Lower leg skin (tissue), 4 donors: Measurements from ENCODE around the gene TRPM3. TPM values are rescaled to one million over a fixed set of nuclear protein-coding genes. Genes with fewer than 3 reads are reported as not detected.

Experiments used
- DNase-seq, 2 donors: peaks; one replicate each; pipeline ENCODE4 v3.0.0-alpha.2; 2019; ENCODE audit warnings: low spot score in 2 of 2
- H3K4me3 ChIP-seq: fragments of 200-600 bp; sonication (generic); 2 replicates; pipeline ENCODE4 v1.5.1; 2017; ENCODE audit warnings: mild to moderate bottlenecking, low read depth; ENCODE audit not compliant: poor library complexity, severe bottlenecking
- POLR2A ChIP-seq, 2 donors: fragments of 450-650 bp; IDR thresholded peaks; one replicate each; pipeline ENCODE4 v1.6.1; 2016 to 2017; ENCODE audit warnings: antibody characterized with exemption in 2 of 2, mild to moderate bottlenecking in 1 of 2, moderate library complexity in 1 of 2
- WGBS, 2 donors: methylation state at CpG; one replicate each; pipeline ENCODE4 v1.1.5; 2018; 5-methylcytosine and 5-hydroxymethylcytosine counted together
- intact Hi-C: fragments of 100-400 bp; cut with DNase I; formaldehyde crosslinking; loops from one replicate; pipeline ENCODE4 v1.15.0; 2023; ENCODE audit warnings: low total_unique reads
- total RNA-seq, 4 donors: library from RNA; depleted of rRNA; stranded (reverse); fragments of >200 nt; gene quantifications; one replicate each; pipeline ENCODE4 v1.1.0, GENCODE V29; 2016
- TF ChIP-seq, protein P1 (sequence below), 3 donors: fragments of 450-650 bp; IDR thresholded peaks; one replicate each; pipeline ENCODE4 v1.5.1; 2016; ENCODE audit warnings: antibody characterized with exemption in 3 of 3, mild to moderate bottlenecking in 3 of 3, moderate library complexity in 2 of 3

The TRPM3 gene
- total RNA-seq, 4 donors from 2014 or later, result 0.10 to 0.29 TPM; not detected in 2

GRCh38 chr9:70553707-70554673 is 567.4 kb downstream of the TRPM3 start:
- DNase-seq, result no peak
- TF ChIP-seq POLR2A (IDR thresholded peaks at IDR 0.05), result no peak
- TF ChIP-seq, protein P1, sequence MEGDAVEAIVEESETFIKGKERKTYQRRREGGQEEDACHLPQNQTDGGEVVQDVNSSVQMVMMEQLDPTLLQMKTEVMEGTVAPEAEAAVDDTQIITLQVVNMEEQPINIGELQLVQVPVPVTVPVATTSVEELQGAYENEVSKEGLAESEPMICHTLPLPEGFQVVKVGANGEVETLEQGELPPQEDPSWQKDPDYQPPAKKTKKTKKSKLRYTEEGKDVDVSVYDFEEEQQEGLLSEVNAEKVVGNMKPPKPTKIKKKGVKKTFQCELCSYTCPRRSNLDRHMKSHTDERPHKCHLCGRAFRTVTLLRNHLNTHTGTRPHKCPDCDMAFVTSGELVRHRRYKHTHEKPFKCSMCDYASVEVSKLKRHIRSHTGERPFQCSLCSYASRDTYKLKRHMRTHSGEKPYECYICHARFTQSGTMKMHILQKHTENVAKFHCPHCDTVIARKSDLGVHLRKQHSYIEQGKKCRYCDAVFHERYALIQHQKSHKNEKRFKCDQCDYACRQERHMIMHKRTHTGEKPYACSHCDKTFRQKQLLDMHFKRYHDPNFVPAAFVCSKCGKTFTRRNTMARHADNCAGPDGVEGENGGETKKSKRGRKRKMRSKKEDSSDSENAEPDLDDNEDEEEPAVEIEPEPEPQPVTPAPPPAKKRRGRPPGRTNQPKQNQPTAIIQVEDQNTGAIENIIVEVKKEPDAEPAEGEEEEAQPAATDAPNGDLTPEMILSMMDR (IDR thresholded peaks at IDR 0.05), result no peak
- intact Hi-C loops, result no loop called here
- no peak overlapping the region for H3K4me3 ChIP-seq
- 36 to 46% methylated on average over 12 of the region's 12 CpGs for WGBS, 2 donors

DNA sequence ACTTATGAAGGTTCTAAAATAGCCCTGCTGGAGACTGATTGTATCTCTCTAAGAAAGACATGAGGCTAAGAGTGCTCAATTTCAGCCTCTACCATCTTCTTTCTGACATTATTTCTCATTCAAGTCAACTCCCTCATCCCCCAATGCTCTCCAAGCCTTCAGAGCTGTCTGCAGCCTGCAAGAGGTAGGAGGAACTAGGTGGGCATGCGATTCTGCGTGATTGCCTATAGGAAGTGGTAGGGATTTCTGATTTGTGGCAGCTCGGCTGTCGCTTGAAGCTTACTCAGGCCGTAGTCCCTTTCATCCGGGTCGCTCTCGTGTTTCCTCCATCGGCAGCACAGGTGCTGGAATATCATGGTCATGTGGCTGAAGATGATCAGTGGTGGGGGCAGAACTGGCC is 568.9 kb downstream of the TRPM3 start:
- DNase-seq, result no peak
- WGBS, 2 donors, result 84 to 98% methylated on average over 9 of the region's 9 CpGs
- TF ChIP-seq, protein P1 (IDR thresholded peaks at IDR 0.05), result no peak
- no peak for TF ChIP-seq POLR2A (IDR thresholded peaks at IDR 0.05)
- H3K4me3 ChIP-seq, result no peak overlapping the region
- intact Hi-C loops, result no loop called here

DNA sequence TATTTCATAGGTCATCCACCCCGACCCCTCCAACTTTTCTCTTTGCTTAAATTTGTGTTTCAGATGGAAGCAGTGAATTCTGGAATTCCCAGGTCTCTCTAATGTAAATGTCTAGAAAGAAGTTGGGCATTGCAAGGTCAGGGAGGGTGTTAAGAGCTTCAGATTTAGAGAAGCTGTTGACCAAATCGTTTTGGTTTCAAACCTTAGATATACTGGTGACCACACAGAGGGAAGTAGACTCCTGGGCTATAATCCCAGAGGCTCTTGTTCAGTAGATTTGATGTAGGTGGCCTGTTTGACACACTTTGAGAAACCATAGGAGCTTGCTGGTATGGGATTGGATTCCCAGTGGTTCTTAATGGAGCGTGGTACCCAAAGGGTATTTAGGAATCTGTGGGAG is 569.6 kb downstream of the TRPM3 start:
- WGBS, 2 donors, result 76 to 93% methylated on average over 3 of the region's 3 CpGs
- DNase-seq, result no peak
- intact Hi-C loops, result no loop called here
- no peak overlapping the region for H3K4me3 ChIP-seq
- TF ChIP-seq, protein P1 (IDR thresholded peaks at IDR 0.05), result no peak
- TF ChIP-seq POLR2A (IDR thresholded peaks at IDR 0.05), result no peak

- no peak for TF ChIP-seq POLR2A (IDR thresholded peaks at IDR 0.05)
- TF ChIP-seq, protein P1 (IDR thresholded peaks at IDR 0.05), result no peak
- WGBS, 2 donors, result 91 to 92% methylated on average over 4 of the region's 4 CpGs
- DNase-seq, result no peak
- no peak overlapping the region for H3K4me3 ChIP-seq
- intact Hi-C loops, result no loop called here
Observed at GRCh38 chr9:70551396-70551795, 570.0 kb downstream of the TRPM3 start.

GRCh38 chr9:70549926-70550325 is 571.5 kb downstream of the TRPM3 start:
- 28 to 30% methylated on average over 1 of the region's 1 CpG for WGBS, 2 donors
- no peak overlapping the region for H3K4me3 ChIP-seq
- intact Hi-C loops, result loop anchor here (10.0 kb wide), 1 partner anchor 55 kb away; no protein-coding TSS in a partner anchor
- DNase-seq, result no peak
- TF ChIP-seq, protein P1 (IDR thresholded peaks at IDR 0.05), result no peak
- TF ChIP-seq POLR2A (IDR thresholded peaks at IDR 0.05), result no peak
